Chondrocyte (in vitro differentiated cells): ENCODE results near the gene ECE1. TPM values are rescaled to one million over a fixed set of nuclear protein-coding genes. Genes with fewer than 3 reads are reported as not detected.

Source experiments
- DNase-seq: peaks from one replicate; pipeline ENCODE4 v3.0.0; 2021; ENCODE audit warnings: mixed read lengths, low spot score
- H3K27ac Mint-ChIP-seq: one replicate; pipeline ENCODE4 v1.8.0; 2021; ENCODE audit warnings: mild to moderate bottlenecking, moderate library complexity, mixed read lengths; ENCODE audit not compliant: unreplicated experiment
- H3K27me3 Mint-ChIP-seq: 2 replicates; pipeline ENCODE4 v1.8.0; 2021; ENCODE audit warnings: low read depth, mixed read lengths
- H3K36me3 Mint-ChIP-seq: 2 replicates; pipeline ENCODE4 v1.8.0; 2021; ENCODE audit warnings: low read depth, mixed read lengths
- H3K4me1 Mint-ChIP-seq: 2 replicates; pipeline ENCODE4 v1.8.0; 2021; ENCODE audit warnings: low read depth, mild to moderate bottlenecking, mixed read lengths
- H3K4me3 Mint-ChIP-seq: one replicate; pipeline ENCODE4 v1.8.0; 2021; ENCODE audit warnings: mild to moderate bottlenecking, moderate library complexity, mixed read lengths; ENCODE audit not compliant: unreplicated experiment
- H3K9me3 Mint-ChIP-seq: 2 replicates; pipeline ENCODE4 v1.8.0; 2021; ENCODE audit warnings: low read depth, mixed read lengths
- total RNA-seq: library from RNA; stranded (reverse); gene quantifications from 3 replicates; pipeline ENCODE4 v1.2.1, GENCODE V29; 2021
- TF ChIP-seq, protein P1 (sequence below): fragments of 200-600 bp; sonication (generic); IDR thresholded peaks from 2 replicates; pipeline ENCODE4 v1.5.0; 2021; ENCODE audit warnings: antibody characterized with exemption, mild to moderate bottlenecking, moderate library complexity

Gene ECE1
- total RNA-seq, 1 donor from 2014 or later, result 98.5 TPM

DNA sequence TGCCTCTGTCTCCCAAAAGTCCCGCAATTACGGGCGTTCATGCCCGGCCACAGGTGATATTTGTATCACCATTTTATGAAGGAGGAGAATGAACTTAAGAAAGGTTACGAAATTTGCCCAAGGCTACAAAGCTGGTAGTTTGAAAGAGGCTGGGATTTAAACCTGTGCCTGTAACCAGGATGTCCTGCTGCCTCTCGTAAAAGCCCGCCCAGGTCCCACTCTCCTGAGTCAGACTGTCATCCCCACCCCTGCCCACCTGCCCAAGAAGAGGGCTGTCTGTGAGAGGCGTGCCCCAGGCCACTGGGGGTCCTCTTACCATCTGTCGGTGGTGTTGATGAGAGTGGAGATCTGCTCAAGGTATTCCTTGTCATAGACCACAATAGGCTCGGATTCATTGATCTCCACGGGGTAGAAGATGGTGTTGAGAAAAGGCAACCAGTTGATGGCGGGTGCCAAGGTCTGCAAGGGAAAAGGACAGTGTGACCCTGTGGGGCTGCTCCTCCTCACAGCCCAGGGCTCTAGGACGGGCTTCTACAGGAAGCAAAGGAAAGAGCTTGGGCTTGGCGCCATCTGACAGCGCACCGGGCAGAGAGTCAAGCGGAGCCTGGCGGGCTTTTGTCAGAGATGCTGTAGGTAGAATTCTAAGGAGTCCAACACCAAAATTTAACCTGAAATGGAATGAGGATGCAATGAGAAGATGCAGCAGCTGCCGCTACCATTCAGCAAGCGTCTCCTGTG is 43.2 kb downstream of the ECE1 start:
- H3K4me3 Mint-ChIP-seq, result no peak overlapping the region
- peaks cover 29% of the 10 kb centered on the region for H3K36me3 Mint-ChIP-seq
- H3K9me3 Mint-ChIP-seq, result no peaks in the 10 kb centered on the region
- no peak for DNase-seq
- peak overlapping the region; percentile 41 for H3K27ac Mint-ChIP-seq
- H3K27me3 Mint-ChIP-seq, result no peaks in the 10 kb centered on the region
- TF ChIP-seq, protein P1, sequence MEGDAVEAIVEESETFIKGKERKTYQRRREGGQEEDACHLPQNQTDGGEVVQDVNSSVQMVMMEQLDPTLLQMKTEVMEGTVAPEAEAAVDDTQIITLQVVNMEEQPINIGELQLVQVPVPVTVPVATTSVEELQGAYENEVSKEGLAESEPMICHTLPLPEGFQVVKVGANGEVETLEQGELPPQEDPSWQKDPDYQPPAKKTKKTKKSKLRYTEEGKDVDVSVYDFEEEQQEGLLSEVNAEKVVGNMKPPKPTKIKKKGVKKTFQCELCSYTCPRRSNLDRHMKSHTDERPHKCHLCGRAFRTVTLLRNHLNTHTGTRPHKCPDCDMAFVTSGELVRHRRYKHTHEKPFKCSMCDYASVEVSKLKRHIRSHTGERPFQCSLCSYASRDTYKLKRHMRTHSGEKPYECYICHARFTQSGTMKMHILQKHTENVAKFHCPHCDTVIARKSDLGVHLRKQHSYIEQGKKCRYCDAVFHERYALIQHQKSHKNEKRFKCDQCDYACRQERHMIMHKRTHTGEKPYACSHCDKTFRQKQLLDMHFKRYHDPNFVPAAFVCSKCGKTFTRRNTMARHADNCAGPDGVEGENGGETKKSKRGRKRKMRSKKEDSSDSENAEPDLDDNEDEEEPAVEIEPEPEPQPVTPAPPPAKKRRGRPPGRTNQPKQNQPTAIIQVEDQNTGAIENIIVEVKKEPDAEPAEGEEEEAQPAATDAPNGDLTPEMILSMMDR, result no peak
- peaks cover 11% of the 10 kb centered on the region for H3K4me1 Mint-ChIP-seq

- H3K27ac Mint-ChIP-seq, result no peak overlapping the region
- H3K4me3 Mint-ChIP-seq, result no peak overlapping the region
- peaks cover 9% of the 10 kb centered on the region for H3K4me1 Mint-ChIP-seq
- no peaks in the 10 kb centered on the region for H3K9me3 Mint-ChIP-seq
- no peak for DNase-seq
- peaks cover 33% of the 10 kb centered on the region for H3K36me3 Mint-ChIP-seq
- H3K27me3 Mint-ChIP-seq, result no peaks in the 10 kb centered on the region
- TF ChIP-seq, protein P1, result no peak
Measured at GRCh38 chr1:21245688-21246229, 44.5 kb downstream of the ECE1 start.

GRCh38 chr1:21244986-21245687 is 45.1 kb downstream of the ECE1 start:
- no peak for DNase-seq

GRCh38 chr1:21244154-21244553 is 46.1 kb downstream of the ECE1 start:
- H3K27me3 Mint-ChIP-seq, result no peaks in the 10 kb centered on the region
- TF ChIP-seq, protein P1, result no peak

More at GRCh38 chr1:21244986-21245687, 45.1 kb downstream of the ECE1 start:
- TF ChIP-seq, protein P1, result peak; percentile 65
- no peaks in the 10 kb centered on the region for H3K9me3 Mint-ChIP-seq
- no peak overlapping the region for H3K4me3 Mint-ChIP-seq
- H3K4me1 Mint-ChIP-seq, result peaks cover 12% of the 10 kb centered on the region
- no peaks in the 10 kb centered on the region for H3K27me3 Mint-ChIP-seq
- no peak overlapping the region for H3K27ac Mint-ChIP-seq
- H3K36me3 Mint-ChIP-seq, result peaks cover 34% of the 10 kb centered on the region

GRCh38 chr1:21242846-21243245 is 47.4 kb downstream of the ECE1 start:
- Mint-ChIP-seq H3K4me1 (peaks cover 33% of the 10 kb centered on the region), H3K27ac (no peak overlapping the region), H3K4me3 (no peak overlapping the region), H3K36me3 (peaks cover 32% of the 10 kb centered on the region), H3K27me3 (no peaks in the 10 kb centered on the region), H3K9me3 (no peaks in the 10 kb centered on the region)
- TF ChIP-seq, protein P1, result no peak
- DNase-seq, result no peak

More at GRCh38 chr1:21244154-21244553, 46.1 kb downstream of the ECE1 start:
- no peaks in the 10 kb centered on the region for H3K9me3 Mint-ChIP-seq
- peaks cover 32% of the 10 kb centered on the region for H3K36me3 Mint-ChIP-seq
- no peak for DNase-seq
- peaks cover 20% of the 10 kb centered on the region for H3K4me1 Mint-ChIP-seq
- no peak overlapping the region for H3K27ac Mint-ChIP-seq
- no peak overlapping the region for H3K4me3 Mint-ChIP-seq
